IPS-20b (cell line): ENCODE data around the gene SAYSD1.

Experiments
- H3K27ac ChIP-seq: one replicate; pipeline ENCODE4 v1.5.1; 2013; ENCODE audit warnings: low read length
- H3K27me3 ChIP-seq: 2 replicates; pipeline ENCODE4 v1.6.1; 2013; ENCODE audit warnings: mild to moderate bottlenecking, low read length, inconsistent platforms; ENCODE audit not compliant: insufficient read depth
- H3K36me3 ChIP-seq: 2 replicates; pipeline ENCODE4 v1.6.1; 2013; ENCODE audit warnings: low read depth, mild to moderate bottlenecking, inconsistent platforms, low read length, moderate library complexity; ENCODE audit not compliant: insufficient read depth
- H3K4me1 ChIP-seq: 2 replicates; pipeline ENCODE4 v1.6.1; 2013; ENCODE audit warnings: mild to moderate bottlenecking, control low read depth, inconsistent platforms, low read length, moderate library complexity; ENCODE audit not compliant: insufficient read depth
- H3K4me3 ChIP-seq: 2 replicates; pipeline ENCODE4 v1.5.1; 2013; ENCODE audit warnings: mild to moderate bottlenecking, low read length, inconsistent platforms
- H3K9ac ChIP-seq: 2 replicates; pipeline ENCODE4 v1.6.1; 2013; ENCODE audit warnings: low read depth, mild to moderate bottlenecking, inconsistent platforms, low read length, moderate library complexity
- H3K9me3 ChIP-seq: 2 replicates; pipeline ENCODE4 v1.6.1; 2013; ENCODE audit warnings: mild to moderate bottlenecking, low read depth, low read length, inconsistent platforms; ENCODE audit not compliant: insufficient read depth

The SAYSD1 gene

DNA sequence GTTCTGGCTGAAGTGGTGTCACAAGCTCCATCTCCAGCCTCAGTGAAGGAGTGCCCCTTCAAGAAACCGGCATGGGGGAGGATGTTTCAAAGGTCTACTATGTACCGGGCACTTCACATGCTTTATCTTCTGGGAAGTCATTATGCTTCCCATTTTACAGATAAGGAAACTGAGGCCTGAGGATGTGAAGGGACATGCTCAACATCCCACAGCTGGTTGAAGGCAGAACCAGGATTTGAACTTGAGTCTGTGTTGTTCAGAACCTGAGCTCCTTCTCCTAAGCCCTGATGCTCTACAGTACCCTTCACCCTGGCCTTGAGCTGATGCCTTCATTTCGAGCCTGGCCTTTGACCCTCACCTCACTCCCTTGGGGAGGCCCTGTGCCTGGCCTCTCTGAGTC, 53.4 kb downstream of the SAYSD1 start:
- Histone ChIP-seq H3K4me3 (no peak overlapping the region), H3K36me3 (peaks cover 7% of the 10 kb centered on the region; the same call in 1 of the 2 replicates), H3K9ac (no peak overlapping the region), H3K9me3 (no peaks in the 10 kb centered on the region), H3K27ac (no peak overlapping the region), H3K27me3 (no peaks in the 10 kb centered on the region), H3K4me1 (no peaks in the 10 kb centered on the region)

DNA sequence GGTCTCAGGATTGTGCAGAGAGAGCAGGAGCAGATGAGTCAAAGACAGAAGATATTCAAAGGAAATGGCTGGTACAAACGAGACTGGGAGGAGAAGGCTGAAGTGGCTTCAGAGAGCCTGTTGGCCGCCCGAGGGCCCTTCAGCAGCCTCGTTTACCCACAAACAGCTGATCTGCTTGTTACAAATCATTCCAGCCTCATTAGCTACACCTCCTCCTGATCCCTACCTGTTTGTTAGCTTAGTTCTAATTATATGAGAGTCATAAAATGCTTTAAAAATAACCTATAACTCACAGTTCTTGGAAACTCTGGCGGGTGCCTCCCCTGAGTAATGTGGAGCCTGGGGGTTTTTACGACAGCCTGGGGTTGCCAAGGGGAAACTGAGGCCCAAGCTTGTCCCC, 53.8 kb downstream of the SAYSD1 start:
- Histone ChIP-seq H3K36me3 (peaks cover 7% of the 10 kb centered on the region; the same call in 1 of the 2 replicates), H3K4me3 (no peak overlapping the region), H3K9ac (no peak overlapping the region), H3K4me1 (no peaks in the 10 kb centered on the region), H3K27ac (no peak overlapping the region), H3K27me3 (no peaks in the 10 kb centered on the region), H3K9me3 (no peaks in the 10 kb centered on the region)

DNA sequence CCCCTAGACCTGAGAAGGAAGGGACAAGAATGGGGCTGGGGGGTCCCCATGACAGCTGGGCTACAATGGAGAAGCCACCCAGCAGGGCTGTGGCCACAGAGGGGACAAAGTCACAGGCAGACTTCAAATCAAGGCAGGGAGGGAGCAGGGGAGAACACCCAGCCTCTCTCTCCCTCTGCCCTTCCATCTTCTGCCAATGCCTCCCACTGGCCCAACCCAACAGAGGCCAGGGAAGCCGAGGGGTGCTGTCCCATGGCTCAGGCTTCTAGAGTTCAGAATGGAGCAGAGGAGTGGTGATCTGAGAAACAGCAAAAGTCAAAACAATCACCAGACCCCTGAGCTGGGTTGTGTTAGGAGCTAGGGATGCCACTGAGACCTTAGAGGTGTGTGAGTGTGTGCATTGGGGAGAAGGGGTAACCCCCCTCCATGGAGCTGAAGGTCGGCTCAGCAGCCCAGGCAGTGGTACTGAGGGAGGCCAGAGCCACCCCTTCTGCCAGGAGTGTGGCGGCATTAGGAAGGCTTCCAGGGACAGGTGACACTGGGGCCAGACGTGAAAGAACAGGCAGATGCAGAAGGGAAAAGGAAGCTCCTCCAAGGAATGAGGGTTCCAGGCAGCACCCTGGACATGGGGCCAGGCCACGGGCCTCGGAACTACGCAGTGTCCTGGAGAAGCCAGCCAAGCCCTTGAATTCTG, 54.4 kb downstream of the SAYSD1 start:
- Histone ChIP-seq H3K4me1 (no peaks in the 10 kb centered on the region), H3K36me3 (peaks cover 7% of the 10 kb centered on the region; the same call in 1 of the 2 replicates), H3K27me3 (no peaks in the 10 kb centered on the region), H3K27ac (no peak overlapping the region), H3K4me3 (no peak overlapping the region), H3K9me3 (no peaks in the 10 kb centered on the region), H3K9ac (no peak overlapping the region)

DNA sequence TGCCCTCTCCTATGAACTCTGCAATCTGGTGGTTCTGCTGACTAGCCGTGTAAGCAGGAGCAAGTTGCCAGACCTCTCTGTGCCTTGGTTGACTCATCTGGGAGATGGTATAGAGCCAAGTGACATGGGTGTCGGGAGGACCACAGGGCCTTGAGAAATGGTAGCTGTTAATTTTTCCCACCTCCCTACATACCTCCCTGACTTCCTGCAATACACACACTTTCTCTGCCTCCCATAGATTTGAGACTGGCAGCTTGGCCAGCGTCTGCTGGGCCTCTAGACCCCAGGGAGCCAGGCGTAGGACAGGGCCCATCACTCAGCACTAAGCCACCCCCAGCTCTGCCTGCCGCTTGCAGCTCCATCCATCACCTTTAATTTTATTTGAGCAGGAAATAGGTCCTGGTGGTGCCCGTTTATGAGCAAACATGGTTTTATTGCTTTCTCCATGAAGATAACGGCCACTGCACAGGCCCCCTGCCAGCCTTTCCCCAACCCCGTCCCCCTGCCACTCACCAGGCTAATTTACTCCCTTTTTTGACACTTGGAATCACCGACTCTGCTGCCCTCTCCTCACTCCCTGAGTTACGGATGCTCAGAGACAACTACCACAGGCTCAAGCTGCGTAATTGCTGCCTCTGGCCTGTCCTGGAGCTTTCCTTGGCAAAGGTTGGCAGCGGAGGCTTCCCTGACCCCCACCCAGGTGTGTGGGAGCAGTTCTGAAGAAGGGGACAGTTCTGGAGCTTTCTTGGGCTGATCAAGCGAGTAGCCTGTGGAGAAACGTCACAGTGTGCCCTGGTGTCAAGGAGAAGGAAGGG, 55.3 kb downstream of the SAYSD1 start:
- H3K4me3 ChIP-seq: no peak overlapping the region
- H3K27me3 ChIP-seq: no peaks in the 10 kb centered on the region
- peaks cover 7% of the 10 kb centered on the region; the same call in 1 of the 2 replicates for H3K36me3 ChIP-seq
- H3K9me3 ChIP-seq: no peaks in the 10 kb centered on the region
- no peak overlapping the region for H3K27ac ChIP-seq
- H3K4me1 ChIP-seq: no peaks in the 10 kb centered on the region; the same call in 1 of the 2 replicates
- H3K9ac ChIP-seq: no peak overlapping the region

DNA sequence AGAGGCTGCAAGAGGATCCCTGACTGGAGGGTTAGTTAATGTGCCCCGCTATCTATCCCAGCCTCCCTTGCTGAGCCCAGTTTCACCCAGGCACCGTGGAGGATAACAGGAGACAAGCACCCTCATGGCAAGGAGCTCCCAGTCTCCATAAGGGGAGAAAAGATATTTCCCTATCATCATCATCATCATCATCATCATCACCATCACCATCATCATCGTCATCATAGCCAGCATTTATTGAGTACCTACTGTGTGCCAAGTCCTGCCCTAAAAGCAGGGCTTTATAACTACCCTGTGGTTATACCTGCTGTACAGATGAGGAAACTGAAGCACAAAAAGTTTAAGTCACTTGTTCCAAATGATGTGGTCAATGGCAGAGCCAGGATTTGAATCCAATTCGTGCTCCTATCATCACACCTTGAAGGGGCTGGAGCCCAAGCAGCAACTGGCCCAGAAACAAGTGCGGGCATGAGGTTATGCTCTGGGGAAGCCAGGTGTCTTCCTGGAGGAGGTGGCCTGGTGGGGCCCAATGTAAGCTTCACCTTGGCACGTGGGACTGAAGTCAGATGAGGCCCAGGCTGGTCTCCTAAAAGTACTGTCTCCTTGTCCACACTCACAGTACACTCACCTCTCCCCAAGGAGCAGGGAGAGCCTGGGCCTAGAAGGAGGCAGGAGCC, 56.4 kb downstream of the SAYSD1 start:
- Histone ChIP-seq H3K4me3 (no peak overlapping the region), H3K36me3 (peaks cover 7% of the 10 kb centered on the region; the same call in 1 of the 2 replicates), H3K4me1 (no peaks in the 10 kb centered on the region; the same call in 1 of the 2 replicates), H3K9ac (no peak overlapping the region), H3K27ac (no peak overlapping the region), H3K9me3 (no peaks in the 10 kb centered on the region), H3K27me3 (no peaks in the 10 kb centered on the region)

DNA sequence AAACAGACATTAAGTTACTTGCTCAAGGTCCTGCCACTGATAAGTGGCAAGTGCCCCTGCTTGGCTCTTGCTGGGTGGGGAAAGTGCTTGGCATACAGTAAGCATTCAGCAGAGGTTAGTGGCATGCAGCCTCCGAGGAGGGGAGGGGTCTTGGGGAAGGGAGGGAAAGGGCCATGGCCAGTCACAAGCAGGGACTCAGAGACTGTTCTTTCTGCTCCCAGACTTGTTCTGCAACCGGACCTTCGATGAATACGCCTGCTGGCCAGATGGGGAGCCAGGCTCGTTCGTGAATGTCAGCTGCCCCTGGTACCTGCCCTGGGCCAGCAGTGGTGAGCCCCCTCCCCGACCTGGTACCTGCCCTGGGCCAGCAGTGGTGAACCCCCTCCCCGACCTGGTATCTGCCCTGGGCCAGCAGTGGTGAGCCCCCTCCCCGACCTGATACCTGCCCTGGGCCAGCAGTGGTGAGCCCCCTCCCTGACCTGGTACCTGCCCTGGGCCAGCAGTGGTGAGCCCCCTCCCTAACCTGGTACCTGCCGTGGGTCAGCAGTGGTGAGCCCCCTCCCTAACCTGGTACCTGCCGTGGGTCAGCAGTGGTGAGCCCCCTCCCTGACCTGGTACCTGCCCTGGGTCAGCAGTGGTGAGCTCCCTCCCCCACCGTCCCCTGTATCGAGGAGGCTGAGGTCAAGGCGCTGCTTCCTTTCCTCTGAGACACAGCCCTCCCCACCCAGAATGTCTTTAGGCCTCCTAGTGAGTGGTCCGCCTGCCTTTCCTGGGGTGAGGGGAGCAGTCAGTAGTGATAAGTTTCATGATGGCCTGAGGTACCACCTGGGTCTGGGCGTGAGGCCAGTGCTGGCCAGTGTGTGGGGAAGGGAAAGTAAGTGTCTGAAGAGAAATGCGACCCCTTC, 57.5 kb downstream of the SAYSD1 start:
- H3K27me3 ChIP-seq: no peaks in the 10 kb centered on the region
- H3K36me3 ChIP-seq: peaks cover 7% of the 10 kb centered on the region; the same call in 1 of the 2 replicates
- H3K27ac ChIP-seq: no peak overlapping the region
- no peaks in the 10 kb centered on the region for H3K9me3 ChIP-seq
- no peaks in the 10 kb centered on the region; the same call in 1 of the 2 replicates for H3K4me1 ChIP-seq
- no peak overlapping the region for H3K9ac ChIP-seq
- H3K4me3 ChIP-seq: no peak overlapping the region

DNA sequence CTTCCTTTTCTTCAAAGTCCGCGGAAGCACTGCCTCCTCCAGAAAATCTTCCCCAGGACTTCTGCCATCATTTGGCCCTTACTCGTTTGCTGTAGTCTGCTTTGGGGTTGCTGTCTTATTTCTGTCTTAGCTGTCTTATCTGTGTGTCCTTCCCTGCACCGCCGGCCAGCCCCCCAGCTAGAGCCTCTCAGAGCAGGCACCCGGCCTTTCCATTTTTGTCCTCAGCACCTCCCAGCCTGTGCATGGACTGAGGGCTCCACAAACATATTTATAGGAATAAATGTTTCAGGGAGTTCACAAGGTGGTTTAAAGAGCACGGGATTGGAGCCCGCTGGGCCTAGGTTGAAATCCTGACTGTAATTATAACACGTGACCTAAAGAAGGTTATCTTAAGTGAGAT, 58.3 kb downstream of the SAYSD1 start:
- Histone ChIP-seq H3K4me1 (no peaks in the 10 kb centered on the region; the same call in 1 of the 2 replicates), H3K9ac (no peak overlapping the region)

DNA sequence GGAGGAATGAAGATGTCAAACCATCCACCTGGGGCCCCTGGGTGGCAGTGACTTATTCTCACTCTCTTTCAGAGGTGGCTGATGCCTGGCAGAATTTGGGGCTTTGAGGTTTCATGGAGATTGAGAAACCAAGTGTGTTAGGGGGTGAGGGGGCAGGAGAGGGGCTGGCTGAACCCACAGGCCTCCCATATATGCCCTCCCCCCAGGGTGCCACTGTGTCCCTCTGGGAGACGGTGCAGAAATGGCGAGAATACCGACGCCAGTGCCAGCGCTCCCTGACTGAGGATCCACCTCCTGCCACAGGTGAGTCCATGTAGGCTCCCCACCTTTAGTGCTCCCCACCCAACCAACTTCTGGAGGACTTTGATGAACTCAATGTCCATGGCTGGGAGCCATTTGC, 58.8 kb downstream of the SAYSD1 start:
- H3K36me3 ChIP-seq: peaks cover 7% of the 10 kb centered on the region; the same call in 1 of the 2 replicates
- H3K27me3 ChIP-seq: peaks cover 9% of the 10 kb centered on the region; the same call in 1 of the 2 replicates
- no peaks in the 10 kb centered on the region; the same call in 1 of the 2 replicates for H3K4me1 ChIP-seq
- no peak overlapping the region for H3K27ac ChIP-seq
- no peaks in the 10 kb centered on the region for H3K9me3 ChIP-seq
- H3K4me3 ChIP-seq: no peak overlapping the region
- H3K9ac ChIP-seq: no peak overlapping the region

More for the DNA sequence above, 58.3 kb downstream of the SAYSD1 start:
- peaks cover 7% of the 10 kb centered on the region; the same call in 1 of the 2 replicates for H3K36me3 ChIP-seq
- no peak overlapping the region for H3K4me3 ChIP-seq
- peaks cover 4% of the 10 kb centered on the region; the same call in 1 of the 2 replicates for H3K27me3 ChIP-seq
- H3K27ac ChIP-seq: no peak overlapping the region
- no peaks in the 10 kb centered on the region for H3K9me3 ChIP-seq

DNA sequence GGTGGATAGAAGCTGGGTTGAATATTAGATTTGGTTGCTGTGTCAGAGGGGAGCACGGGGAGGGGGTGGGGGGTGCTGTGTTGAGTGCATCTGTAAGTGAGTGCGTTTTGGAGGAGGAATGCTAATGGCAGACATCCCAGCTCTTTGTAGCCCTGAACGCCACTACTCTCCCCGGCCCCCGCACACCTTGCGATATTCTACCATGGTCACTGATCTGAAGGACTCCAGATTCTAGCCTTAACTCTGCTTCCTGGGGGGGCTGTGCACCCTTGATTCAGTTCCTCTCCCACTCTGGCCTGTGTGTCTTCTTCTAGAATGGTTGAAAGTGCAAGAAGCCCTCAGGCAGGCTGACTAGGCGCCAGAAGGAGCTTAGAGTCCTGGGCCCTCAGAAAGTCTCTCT, 59.3 kb downstream of the SAYSD1 start:
- H3K4me3 ChIP-seq: no peak overlapping the region
- H3K9me3 ChIP-seq: no peaks in the 10 kb centered on the region
- H3K27ac ChIP-seq: no peak overlapping the region
- H3K9ac ChIP-seq: no peak overlapping the region
- no peaks in the 10 kb centered on the region; the same call in 1 of the 2 replicates for H3K4me1 ChIP-seq
- H3K36me3 ChIP-seq: peaks cover 7% of the 10 kb centered on the region; the same call in 1 of the 2 replicates
- H3K27me3 ChIP-seq: peaks cover 14% of the 10 kb centered on the region

DNA sequence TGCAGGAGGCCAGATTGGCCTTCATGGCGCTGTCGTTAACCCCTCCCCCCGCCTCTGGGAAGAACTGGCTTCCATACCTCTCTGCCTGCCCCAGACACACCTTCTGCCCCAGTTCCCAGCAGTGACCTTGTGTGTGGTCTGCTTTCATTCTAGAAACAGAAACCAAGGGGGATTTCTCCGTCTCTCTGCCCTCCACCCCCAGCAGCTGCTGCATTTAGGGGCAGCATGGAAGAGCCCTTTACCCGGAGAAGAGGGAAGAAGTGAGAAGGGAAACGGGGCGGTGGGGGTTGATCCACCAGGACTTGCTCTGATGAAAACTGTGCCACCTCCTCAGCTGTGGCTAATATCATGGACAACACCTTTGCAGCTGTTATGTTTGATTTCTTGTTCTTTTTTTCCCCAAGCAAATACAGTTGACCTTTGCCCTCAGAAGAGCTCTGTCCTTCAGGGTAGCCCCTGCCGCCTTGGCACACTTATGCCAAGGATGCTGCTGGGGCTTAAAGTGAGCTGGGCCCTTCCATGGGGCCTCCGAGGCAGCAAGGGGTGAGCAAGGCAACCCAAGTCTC, 60.3 kb downstream of the SAYSD1 start:
- Histone ChIP-seq H3K27ac (no peak overlapping the region), H3K27me3 (peaks cover 24% of the 10 kb centered on the region), H3K9me3 (no peaks in the 10 kb centered on the region), H3K36me3 (peaks cover 7% of the 10 kb centered on the region; the same call in 1 of the 2 replicates), H3K4me3 (no peak overlapping the region), H3K4me1 (no peaks in the 10 kb centered on the region; the same call in 1 of the 2 replicates), H3K9ac (no peak overlapping the region)
